BE2C (cell line): Measurements from ENCODE around the gene SLC38A1.

Experiments
- DNase-seq: peaks from one replicate; pipeline ENCODE4 v3.0.0-alpha.2; 2020
- H3K27me3 ChIP-seq: fragments of 250-450 bp; sonication (Bioruptor Pico); 2 replicates; pipeline ENCODE4 v1.5.1; 2020; ENCODE audit warnings: mild to moderate bottlenecking
- H3K36me3 ChIP-seq: fragments of 250-450 bp; sonication (Bioruptor Pico); 2 replicates; pipeline ENCODE4 v1.5.1; 2020; ENCODE audit warnings: mild to moderate bottlenecking
- H3K4me1 ChIP-seq: fragments of 250-450 bp; sonication (Bioruptor Pico); 2 replicates; pipeline ENCODE4 v1.5.1; 2020
- H3K4me3 ChIP-seq: 2 replicates; pipeline ENCODE4 v1.5.1; 2011; ENCODE audit warnings: low read depth, low read length
- H3K9me3 ChIP-seq: fragments of 250-450 bp; sonication (Bioruptor Pico); 2 replicates; pipeline ENCODE4 v1.5.1; 2020
- CTCF ChIP-seq: IDR thresholded peaks from 2 replicates; pipeline ENCODE4 v1.5.1; 2012; ENCODE audit warnings: mild to moderate bottlenecking, low read depth, low read length

Gene SLC38A1

GRCh38 chr12:46266869-46267574 is 1.8 kb downstream of the SLC38A1 start:
- Histone ChIP-seq H3K4me3 (peak overlapping the region; percentile 99), H3K9me3 (no peaks in the 10 kb centered on the region), H3K36me3 (peaks cover 6% of the 10 kb centered on the region; the same call in 1 of the 2 replicates), H3K4me1 (peaks cover 7% of the 10 kb centered on the region), H3K27me3 (no peaks in the 10 kb centered on the region)
- TF ChIP-seq CTCF: no peak
- peak; percentile 65 for DNase-seq

GRCh38 chr12:46266382-46266791 is 2.5 kb downstream of the SLC38A1 start:
- peak overlapping the region; percentile 99 for H3K4me3 ChIP-seq
- H3K36me3 ChIP-seq: peaks cover 6% of the 10 kb centered on the region; the same call in 1 of the 2 replicates
- TF ChIP-seq CTCF: no peak
- no peaks in the 10 kb centered on the region for H3K9me3 ChIP-seq
- DNase-seq: peak; percentile 37
- H3K27me3 ChIP-seq: no peaks in the 10 kb centered on the region
- H3K4me1 ChIP-seq: peaks cover 7% of the 10 kb centered on the region

- DNase-seq: no peak
- H3K4me1 ChIP-seq: peaks cover 7% of the 10 kb centered on the region
These were observed 3.1 kb downstream of the SLC38A1 start for GRCh38 chr12:46265734-46266133.

GRCh38 chr12:46265102-46265501 is 3.7 kb downstream of the SLC38A1 start:
- Histone ChIP-seq H3K9me3 (no peaks in the 10 kb centered on the region), H3K4me1 (peaks cover 7% of the 10 kb centered on the region), H3K27me3 (no peaks in the 10 kb centered on the region), H3K36me3 (peaks cover 6% of the 10 kb centered on the region; the same call in 1 of the 2 replicates), H3K4me3 (no peak overlapping the region; the same call in 1 of the 2 replicates)
- no peak for DNase-seq
- TF ChIP-seq CTCF: no peak

More at GRCh38 chr12:46265734-46266133, 3.1 kb downstream of the SLC38A1 start:
- Histone ChIP-seq H3K4me3 (peak overlapping the region; percentile 99), H3K9me3 (no peaks in the 10 kb centered on the region), H3K36me3 (peaks cover 6% of the 10 kb centered on the region; the same call in 1 of the 2 replicates), H3K27me3 (no peaks in the 10 kb centered on the region)
- TF ChIP-seq CTCF: no peak

- H3K36me3 ChIP-seq: peaks cover 10% of the 10 kb centered on the region
- no peak overlapping the region for H3K4me3 ChIP-seq
- no peak for TF ChIP-seq CTCF
- H3K27me3 ChIP-seq: no peaks in the 10 kb centered on the region
- H3K9me3 ChIP-seq: no peaks in the 10 kb centered on the region
- H3K4me1 ChIP-seq: peaks cover 7% of the 10 kb centered on the region
- DNase-seq: no peak
These were observed 4.8 kb downstream of the SLC38A1 start for GRCh38 chr12:46264057-46264456.
